Inflammatory macrophage treated with lipopolysaccharide for 1 hour (primary cell): Measurements from ENCODE around the gene CAPN13.

Experiments
- DNase-seq, 2 donors: peaks; one replicate each; pipeline ENCODE4 v3.0.0-alpha.2; 2020 to 2022

CAPN13 gene

GRCh38 chr2:30784682-30785081, 22.6 kb downstream of the CAPN13 start:
- DNase-seq: no peak

- DNase-seq: no peak
These were observed 25.2 kb downstream of the CAPN13 start for GRCh38 chr2:30781961-30782533.

- DNase-seq: no peak
These were observed 25.8 kb downstream of the CAPN13 start for GRCh38 chr2:30781451-30781850.

GRCh38 chr2:30780776-30781330, 26.4 kb downstream of the CAPN13 start:
- DNase-seq: no peak

- no peak for DNase-seq
These were observed 28.6 kb downstream of the CAPN13 start for GRCh38 chr2:30778611-30779010.

- DNase-seq: no peak
These were observed 29.4 kb downstream of the CAPN13 start for GRCh38 chr2:30777661-30778505.

GRCh38 chr2:30776831-30777635, 30.2 kb downstream of the CAPN13 start:
- DNase-seq: no peak

- no peak for DNase-seq
These were observed 31.4 kb downstream of the CAPN13 start for GRCh38 chr2:30775833-30776232.

- DNase-seq: no peak
These were observed 35.1 kb downstream of the CAPN13 start for GRCh38 chr2:30772021-30772705.

GRCh38 chr2:30770816-30771576, 36.2 kb downstream of the CAPN13 start:
- DNase-seq: no peak

GRCh38 chr2:30769891-30770462, 37.3 kb downstream of the CAPN13 start:
- no peak for DNase-seq

- DNase-seq: no peak
These were observed 37.8 kb downstream of the CAPN13 start for GRCh38 chr2:30769481-30769780.

- DNase-seq: no peak
These were observed 38.4 kb downstream of the CAPN13 start for GRCh38 chr2:30768708-30769480.

- no peak for DNase-seq
These were observed 39.1 kb downstream of the CAPN13 start for GRCh38 chr2:30768036-30768686.

- DNase-seq: no peak
These were observed 40.6 kb downstream of the CAPN13 start for GRCh38 chr2:30766666-30767065.

- DNase-seq: no peak
These were observed 41.3 kb downstream of the CAPN13 start for GRCh38 chr2:30765876-30766470.

GRCh38 chr2:30765191-30765590, 42.1 kb downstream of the CAPN13 start:
- no peak for DNase-seq

- no peak for DNase-seq
These were observed 43.0 kb downstream of the CAPN13 start for GRCh38 chr2:30764021-30764800.

- DNase-seq: no peak
These were observed 44.0 kb downstream of the CAPN13 start for GRCh38 chr2:30763151-30763660.
